ENCODE data around the gene ARHGAP6. TPM values are rescaled to one million over a fixed set of nuclear protein-coding genes. Genes with fewer than 3 reads are reported as not detected.

The ARHGAP6 gene
- total and polyA plus RNA-seq, 2 of the 13 experiments (the other 11 are each of a cell fraction or from before 2014, with no cell fraction given): 0.11 TPM; not detected in 1

GRCh38 chrX:11257711-11258110, 408.0 kb downstream of the ARHGAP6 start:
- Histone ChIP-seq H3K4me1 (ENCODE audit: insufficient read depth, low read length) (no peaks in the 10 kb centered on the region), H3K4me2 (ENCODE audit: low read depth, low read length) (no peak overlapping the region), H2AFZ (ENCODE audit: low read length) (no peak overlapping the region), H3K27ac (ENCODE audit: extremely low read length, insufficient read depth, low read length) (no peak overlapping the region), H3K79me2 (ENCODE audit: insufficient read depth, low read length) (no peaks in the 10 kb centered on the region), H3K27me3 (ENCODE audit: control insufficient read depth in 1 of 2, insufficient read depth in 2 of 2, low read length in 2 of 2) (no peaks in the 10 kb centered on the region), H4K20me1 (ENCODE audit: insufficient read depth, low read length) (no peaks in the 10 kb centered on the region), H3K4me3 (replicated peaks in 1 of 3; ENCODE audit: insufficient read depth in 1 of 3, low read depth in 2 of 3, low read length in 3 of 3) (no peak overlapping the region), H3K9ac (ENCODE audit: insufficient read depth, low read depth, low read length) (no peak overlapping the region), H3K9me3 (ENCODE audit: low read length) (no peaks in the 10 kb centered on the region), H3K36me3 (replicated peaks in 1 of 2; ENCODE audit: control insufficient read depth in 1 of 2, insufficient read depth in 2 of 2, low read length in 2 of 2) (no peaks in the 10 kb centered on the region)
- WGBS (ENCODE audit: low lambda C conversion rate): 2% methylated on average over 2 of the region's 2 CpGs
- no TSS peak for BruUV-seq (replicated peaks)
- CTCF ChIA-PET (ENCODE audit: low intra/inter-chr PET ratio, low total read pairs): no interaction called here
- POLR2A ChIA-PET: no interaction called here
- intact Hi-C loops (cut with micrococcal nuclease; ENCODE audit: unreplicated experiment): no loop called here
- in situ Hi-C loops (cut with HindIII; ENCODE audit: extremely low pct_ligation_motif_present, low pct_unique_long_range_greater_than_20kb): no loop called here
- TF ChIP-seq ATF1 (CRISPR knock-in tag; IDR thresholded peaks at IDR 0.05) (no peak), PATZ1 (CRISPR knock-in tag; IDR thresholded peaks at IDR 0.05) (no peak), ZNF432 (CRISPR knock-in tag; IDR thresholded peaks at IDR 0.05; ENCODE audit: borderline replicate concordance) (no peak), ZNF503 (CRISPR knock-in tag; IDR thresholded peaks at IDR 0.05) (no peak), SMARCC2 (IDR thresholded peaks at IDR 0.05) (no peak), ZNF570 (CRISPR knock-in tag; IDR thresholded peaks at IDR 0.05; ENCODE audit: borderline replicate concordance) (no peak), SETDB1 (CRISPR knock-in tag; IDR thresholded peaks at IDR 0.05; ENCODE audit: borderline replicate concordance) (no peak), AGO2 (optimal IDR thresholded peaks at IDR 0.05; ENCODE audit: low read depth, low read length) (no peak), ZNF510 (CRISPR knock-in tag; IDR thresholded peaks at IDR 0.05; ENCODE audit: low read depth) (no peak), GATA4 (IDR thresholded peaks at IDR 0.05; ENCODE audit: borderline replicate concordance, low read depth) (no peak), ZNF850 (CRISPR knock-in tag; conservative IDR thresholded peaks at IDR 0.05) (no peak)
- DNase-seq (ENCODE audit: low spot score): no peak
- ATAC-seq: no peak
- FAIRE-seq: no peak

Data from HepG2 (cell line).